CD4-positive, alpha-beta T cell treated with Interleukin-15 for 4 hours (primary cell): ENCODE measurements around the gene HTT.

Experiments
- DNase-seq: peaks from one replicate; pipeline ENCODE4 v3.0.0-alpha.2; 2020; ENCODE audit warnings: low spot score

HTT gene

GRCh38 chr4:3234171-3235029, 159.9 kb downstream of the HTT start:
- DNase-seq = no peak

GRCh38 chr4:3235030-3235345, 160.5 kb downstream of the HTT start:
- no peak for DNase-seq

GRCh38 chr4:3235581-3235980, 161.1 kb downstream of the HTT start:
- DNase-seq = no peak

- DNase-seq = no peak
Observed at GRCh38 chr4:3236326-3236878, 161.9 kb downstream of the HTT start.

- no peak for DNase-seq
Observed at GRCh38 chr4:3237266-3237665, 162.8 kb downstream of the HTT start.

- no peak for DNase-seq
Observed at GRCh38 chr4:3237712-3238560, 163.5 kb downstream of the HTT start.

- DNase-seq = no peak
Observed at GRCh38 chr4:3238721-3239120, 164.2 kb downstream of the HTT start.

- DNase-seq = no peak
Observed at GRCh38 chr4:3239303-3239702, 164.8 kb downstream of the HTT start.

GRCh38 chr4:3239998-3240920, 165.8 kb downstream of the HTT start:
- DNase-seq = no peak

- DNase-seq = no peak
Observed at GRCh38 chr4:3240936-3241522, 166.5 kb downstream of the HTT start.

GRCh38 chr4:3241898-3242524, 167.5 kb downstream of the HTT start:
- DNase-seq = no peak

GRCh38 chr4:3243136-3243780, 168.8 kb downstream of the HTT start:
- DNase-seq = no peak

GRCh38 chr4:3244002-3244401, 169.5 kb downstream of the HTT start:
- DNase-seq = no peak

GRCh38 chr4:3244747-3245146, 170.3 kb downstream of the HTT start:
- no peak for DNase-seq

- DNase-seq = no peak
Observed at GRCh38 chr4:3245676-3246075, 171.2 kb downstream of the HTT start.

- DNase-seq = no peak
Observed at GRCh38 chr4:3246458-3247398, 172.2 kb downstream of the HTT start.

- DNase-seq = no peak
Observed at GRCh38 chr4:3247399-3248177, 173.1 kb downstream of the HTT start.

- DNase-seq = no peak
Observed at GRCh38 chr4:3248178-3248480, 173.6 kb downstream of the HTT start.
